ENCODE results near the gene LYPD5. TPM values are rescaled to one million over a fixed set of nuclear protein-coding genes. Genes with fewer than 3 reads are reported as not detected.
"Not testable (repeated sequence)": the region's sequence is repeated elsewhere in the genome, so short reads cannot be mapped to it uniquely, and the experiment has no call there.

Gene LYPD5
- total RNA-seq, 1 donor from 2014 or later = not detected

DNA sequence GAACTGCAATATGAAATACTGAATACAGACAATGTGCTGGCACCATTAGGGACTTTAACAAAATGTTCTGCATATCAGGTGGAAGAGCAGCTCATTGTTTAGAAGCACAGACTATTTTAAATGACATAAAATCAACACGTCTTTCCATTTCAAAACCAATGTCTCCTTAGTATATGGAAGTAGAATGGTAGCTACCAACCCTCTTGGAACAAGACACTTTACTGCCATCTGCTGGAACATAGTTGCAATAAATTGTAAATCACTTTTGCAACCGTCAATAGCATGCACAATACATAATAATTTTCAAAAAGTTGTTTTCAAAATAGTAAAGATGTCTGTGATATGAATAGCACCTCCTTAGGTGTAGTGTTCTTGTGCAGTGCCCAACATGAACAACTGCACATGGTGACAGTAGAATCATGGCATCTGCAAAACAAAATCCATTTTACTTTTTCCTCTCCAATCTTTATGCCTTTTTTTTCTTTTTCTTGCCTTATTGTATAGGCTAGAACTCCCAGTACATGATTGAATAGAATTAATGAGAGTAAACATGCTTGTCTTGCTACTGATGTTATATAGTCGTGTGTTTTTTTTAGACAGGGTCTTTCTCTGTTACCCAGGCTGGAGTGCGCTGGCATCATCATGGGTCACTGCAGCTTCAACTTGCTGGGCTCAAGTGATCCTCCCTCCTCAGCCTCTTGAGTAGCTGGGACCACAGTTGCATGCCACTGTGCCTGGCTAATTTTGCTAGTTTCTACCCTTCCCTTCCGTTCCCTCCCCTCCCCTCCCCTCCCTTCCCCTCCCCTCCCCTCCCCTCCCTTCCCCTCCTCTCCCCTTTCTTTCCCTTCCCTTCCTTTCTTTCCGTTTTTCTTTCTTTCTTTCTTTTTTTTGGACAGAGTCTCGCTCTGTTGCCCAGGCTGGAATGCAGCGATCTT, 7.8 kb upstream of the LYPD5 start:
- H3K4me3 Mint-ChIP-seq = no peak overlapping the region
- peaks cover 51% of the 10 kb centered on the region for H3K27me3 Mint-ChIP-seq (ENCODE audit: low read depth)
- DNase-seq (ENCODE audit: low read depth, low spot score) = no peak
- peaks cover 23% of the 10 kb centered on the region for H3K4me1 Mint-ChIP-seq
- H3K36me3 Mint-ChIP-seq (ENCODE audit: low read depth) = no peaks in the 10 kb centered on the region
- H3K27ac Mint-ChIP-seq (ENCODE audit: unreplicated experiment) = no peak overlapping the region
- TF ChIP-seq, protein P1, sequence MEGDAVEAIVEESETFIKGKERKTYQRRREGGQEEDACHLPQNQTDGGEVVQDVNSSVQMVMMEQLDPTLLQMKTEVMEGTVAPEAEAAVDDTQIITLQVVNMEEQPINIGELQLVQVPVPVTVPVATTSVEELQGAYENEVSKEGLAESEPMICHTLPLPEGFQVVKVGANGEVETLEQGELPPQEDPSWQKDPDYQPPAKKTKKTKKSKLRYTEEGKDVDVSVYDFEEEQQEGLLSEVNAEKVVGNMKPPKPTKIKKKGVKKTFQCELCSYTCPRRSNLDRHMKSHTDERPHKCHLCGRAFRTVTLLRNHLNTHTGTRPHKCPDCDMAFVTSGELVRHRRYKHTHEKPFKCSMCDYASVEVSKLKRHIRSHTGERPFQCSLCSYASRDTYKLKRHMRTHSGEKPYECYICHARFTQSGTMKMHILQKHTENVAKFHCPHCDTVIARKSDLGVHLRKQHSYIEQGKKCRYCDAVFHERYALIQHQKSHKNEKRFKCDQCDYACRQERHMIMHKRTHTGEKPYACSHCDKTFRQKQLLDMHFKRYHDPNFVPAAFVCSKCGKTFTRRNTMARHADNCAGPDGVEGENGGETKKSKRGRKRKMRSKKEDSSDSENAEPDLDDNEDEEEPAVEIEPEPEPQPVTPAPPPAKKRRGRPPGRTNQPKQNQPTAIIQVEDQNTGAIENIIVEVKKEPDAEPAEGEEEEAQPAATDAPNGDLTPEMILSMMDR (conservative IDR thresholded peaks at IDR 0.05) = peak; percentile 77
- H3K9me3 Mint-ChIP-seq = peaks cover 7% of the 10 kb centered on the region

DNA sequence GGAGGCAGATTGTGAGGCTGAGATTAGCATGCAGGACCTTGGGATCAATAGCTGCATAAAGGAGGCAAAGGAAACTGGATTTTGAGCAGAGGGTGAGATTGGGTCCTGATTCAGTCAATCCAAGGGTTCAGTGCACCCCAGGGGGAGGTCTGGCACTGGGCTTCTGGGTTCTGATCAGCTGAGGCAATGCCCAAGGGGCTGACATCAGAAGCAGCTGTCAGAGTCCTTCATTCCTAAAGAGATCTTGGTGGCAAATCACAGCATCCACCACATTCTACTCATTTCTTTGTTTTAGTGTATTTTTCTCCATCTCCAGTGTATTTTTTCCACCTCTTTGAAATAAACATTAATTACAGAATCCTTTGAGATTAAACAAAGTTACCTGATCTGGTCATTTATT, 5.4 kb upstream of the LYPD5 start:
- TF ChIP-seq, protein P1 (conservative IDR thresholded peaks at IDR 0.05) = no peak

DNA sequence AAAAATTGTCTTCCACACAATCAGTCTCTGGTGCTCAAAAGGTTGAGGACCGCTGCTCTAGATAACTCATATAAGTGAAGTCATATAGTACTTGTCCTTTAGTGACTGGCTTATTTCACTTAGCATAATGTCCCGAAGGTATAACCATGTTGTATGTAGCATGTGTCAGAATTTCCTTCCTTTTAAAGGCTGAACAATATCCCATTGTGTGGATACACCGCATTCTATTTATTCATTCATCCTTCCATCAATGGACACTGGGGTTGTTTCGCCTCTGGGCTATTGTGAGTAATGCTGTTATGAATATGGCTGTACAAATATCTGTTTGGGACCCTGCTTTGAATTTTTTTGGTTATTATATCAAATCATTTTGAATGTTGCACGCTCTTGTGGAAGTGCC, 4.6 kb upstream of the LYPD5 start:
- TF ChIP-seq, protein P1 (conservative IDR thresholded peaks at IDR 0.05) = no peak
- H3K27me3 Mint-ChIP-seq (ENCODE audit: low read depth) = peaks cover 39% of the 10 kb centered on the region

More for the DNA sequence above, 5.4 kb upstream of the LYPD5 start:
- DNase-seq (ENCODE audit: low read depth, low spot score) = no peak
- Mint-ChIP-seq H3K27me3 (ENCODE audit: low read depth) (peaks cover 42% of the 10 kb centered on the region), H3K4me1 (peaks cover 23% of the 10 kb centered on the region), H3K27ac (ENCODE audit: unreplicated experiment) (no peak overlapping the region), H3K4me3 (no peak overlapping the region), H3K36me3 (ENCODE audit: low read depth) (no peaks in the 10 kb centered on the region), H3K9me3 (peaks cover 3% of the 10 kb centered on the region)

DNA sequence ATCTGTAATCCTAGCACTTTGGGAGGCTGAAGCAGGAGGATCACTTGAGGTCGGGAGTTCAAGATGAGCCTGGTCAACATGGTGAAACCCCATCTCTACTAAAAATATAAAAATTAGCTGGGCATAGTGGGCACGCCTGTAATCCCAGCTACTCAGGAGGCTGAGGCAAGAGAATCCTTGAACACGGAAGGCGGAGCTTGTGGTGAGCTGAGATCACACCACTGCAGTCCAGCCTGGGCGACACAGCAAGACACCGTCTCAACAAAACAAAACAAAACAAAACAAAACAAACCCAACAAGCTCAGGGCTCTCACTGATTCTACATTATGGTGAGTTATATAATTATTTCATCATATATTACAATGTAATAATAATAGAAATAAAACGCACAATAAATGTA, 4.2 kb upstream of the LYPD5 start:
- H3K36me3 Mint-ChIP-seq (ENCODE audit: low read depth); DNase-seq (ENCODE audit: low read depth, low spot score); H3K9me3 Mint-ChIP-seq; H3K4me3 Mint-ChIP-seq; H3K27ac Mint-ChIP-seq (ENCODE audit: unreplicated experiment): not testable (repeated sequence)
- Mint-ChIP-seq H3K4me1 (peaks cover 23% of the 10 kb centered on the region), H3K27me3 (ENCODE audit: low read depth) (peaks cover 40% of the 10 kb centered on the region)

More for the DNA sequence above, 4.6 kb upstream of the LYPD5 start:
- H3K4me1 Mint-ChIP-seq = peaks cover 23% of the 10 kb centered on the region
- no peak overlapping the region for H3K4me3 Mint-ChIP-seq
- no peak for DNase-seq (ENCODE audit: low read depth, low spot score)
- H3K36me3 Mint-ChIP-seq (ENCODE audit: low read depth) = no peaks in the 10 kb centered on the region
- H3K27ac Mint-ChIP-seq (ENCODE audit: unreplicated experiment) = no peak overlapping the region
- peaks cover 3% of the 10 kb centered on the region for H3K9me3 Mint-ChIP-seq

- TF ChIP-seq, protein P1 (conservative IDR thresholded peaks at IDR 0.05) = no peak
- no peak overlapping the region for H3K4me3 Mint-ChIP-seq
- H3K9me3 Mint-ChIP-seq = peaks cover 3% of the 10 kb centered on the region
- DNase-seq (ENCODE audit: low read depth, low spot score) = no peak
- H3K4me1 Mint-ChIP-seq = peaks cover 18% of the 10 kb centered on the region
- no peaks in the 10 kb centered on the region for H3K36me3 Mint-ChIP-seq (ENCODE audit: low read depth)
- no peak overlapping the region for H3K27ac Mint-ChIP-seq (ENCODE audit: unreplicated experiment)
- peaks cover 45% of the 10 kb centered on the region for H3K27me3 Mint-ChIP-seq (ENCODE audit: low read depth)
These were observed 2.2 kb upstream of the LYPD5 start for GRCh38 chr19:43804432-43804831.

DNA sequence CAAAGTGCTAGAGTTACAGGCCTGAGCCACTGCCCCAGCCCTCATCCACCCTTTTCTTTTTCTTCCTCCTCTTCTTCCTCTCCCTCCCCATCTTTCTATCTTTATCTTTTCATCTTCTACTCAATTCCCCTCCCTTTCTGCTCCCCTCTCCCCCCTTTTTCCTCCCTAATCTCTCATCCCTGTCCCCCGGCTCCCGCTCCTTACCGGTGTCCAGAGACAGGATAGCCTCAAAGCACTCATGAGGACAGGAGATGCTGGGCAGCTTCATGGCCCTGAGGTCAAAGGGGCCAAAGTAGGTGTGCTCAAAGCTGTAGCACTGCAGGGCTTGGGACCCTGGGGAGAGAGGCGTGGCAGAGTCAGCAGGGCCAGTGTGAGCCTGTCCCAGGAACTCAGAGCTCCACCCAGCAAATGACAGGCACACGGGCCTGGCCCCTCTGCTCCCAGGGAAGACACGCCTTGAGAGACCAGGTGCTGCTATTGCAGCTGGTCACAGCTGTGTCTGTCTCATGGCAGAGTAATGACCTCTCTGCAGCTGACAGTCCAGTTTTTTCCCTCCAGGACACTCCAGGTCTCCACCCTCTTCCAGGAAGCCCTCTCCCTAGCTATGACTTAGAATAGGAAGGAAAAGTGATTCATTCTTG, 2.6 kb downstream of the LYPD5 start:
- Mint-ChIP-seq H3K36me3 (ENCODE audit: low read depth) (no peaks in the 10 kb centered on the region), H3K4me1 (peaks cover 4% of the 10 kb centered on the region), H3K9me3 (no peaks in the 10 kb centered on the region), H3K4me3 (peak overlapping the region; percentile 49), H3K27ac (ENCODE audit: unreplicated experiment) (no peak overlapping the region), H3K27me3 (ENCODE audit: low read depth) (peaks cover 75% of the 10 kb centered on the region)
- DNase-seq (ENCODE audit: low read depth, low spot score) = no peak
- TF ChIP-seq, protein P1 (conservative IDR thresholded peaks at IDR 0.05) = no peak

Data from neural crest cell (in vitro differentiated cells).